GM21576 (cell line): Measurements from ENCODE around the gene CMIP.

Experiments used
- ATAC-seq: cut with Tn5 transposase; IDR thresholded peaks from one replicate; pipeline ENCODE4 v1.9.1; 2021; ENCODE audit warnings: mild to moderate bottlenecking, moderate library complexity; ENCODE audit not compliant: unreplicated experiment

Gene CMIP

DNA sequence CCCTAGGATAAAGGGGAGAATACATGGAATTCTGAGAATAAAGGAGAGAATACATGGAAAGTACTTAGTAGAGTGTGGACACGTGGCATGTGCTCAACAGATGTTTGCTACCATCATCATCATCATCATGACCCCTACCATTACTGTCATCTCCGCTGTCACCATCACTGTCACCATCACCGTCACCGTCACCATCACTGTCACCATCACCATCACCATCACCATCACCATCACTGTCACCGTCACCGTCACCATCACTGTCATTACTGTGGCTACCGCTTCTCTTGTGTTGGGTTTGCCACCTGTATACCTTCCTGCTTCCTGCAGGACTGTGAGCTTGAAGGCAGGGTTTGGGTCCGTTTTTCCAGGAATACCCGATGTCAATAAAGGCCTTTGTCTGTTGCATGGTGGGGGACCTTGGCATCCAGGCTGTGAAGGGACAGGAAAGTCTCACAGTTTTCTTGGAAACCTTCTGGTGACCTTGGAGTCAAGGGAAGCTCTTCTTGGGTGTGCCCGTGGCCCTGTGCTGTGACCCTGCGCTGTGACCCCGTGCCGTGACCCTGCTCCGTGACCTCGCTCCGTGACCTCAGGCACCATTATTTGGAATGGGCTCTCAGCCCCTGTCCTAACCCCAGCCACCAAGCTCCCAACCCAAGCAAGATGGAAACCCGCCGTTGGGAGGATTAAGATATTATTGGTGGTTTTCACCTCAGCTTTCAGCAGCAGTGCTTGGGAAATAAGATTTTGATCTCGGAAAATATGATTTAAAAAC, 14.4 kb downstream of the CMIP start:
- ATAC-seq, result no peak

DNA sequence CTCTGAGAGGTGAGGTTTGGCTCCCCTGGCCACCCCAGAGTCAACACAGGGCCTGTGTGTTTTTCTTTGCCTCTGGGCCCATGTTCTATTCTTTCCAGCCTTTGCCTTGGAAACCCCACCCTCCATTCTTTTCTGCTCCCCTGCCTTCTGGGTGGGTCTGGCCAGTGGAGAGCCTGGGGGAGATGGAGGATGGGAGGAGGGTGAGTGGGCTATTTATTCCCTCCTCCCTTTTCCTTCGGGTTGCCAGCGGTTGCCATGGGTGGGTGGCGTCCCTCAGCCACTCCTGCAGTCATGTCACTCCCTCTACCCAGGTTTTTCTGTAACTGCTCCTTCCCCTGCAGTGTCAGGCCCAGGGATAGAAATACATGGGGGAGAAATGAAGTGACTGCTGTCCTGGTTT, 15.5 kb downstream of the CMIP start:
- no peak for ATAC-seq

DNA sequence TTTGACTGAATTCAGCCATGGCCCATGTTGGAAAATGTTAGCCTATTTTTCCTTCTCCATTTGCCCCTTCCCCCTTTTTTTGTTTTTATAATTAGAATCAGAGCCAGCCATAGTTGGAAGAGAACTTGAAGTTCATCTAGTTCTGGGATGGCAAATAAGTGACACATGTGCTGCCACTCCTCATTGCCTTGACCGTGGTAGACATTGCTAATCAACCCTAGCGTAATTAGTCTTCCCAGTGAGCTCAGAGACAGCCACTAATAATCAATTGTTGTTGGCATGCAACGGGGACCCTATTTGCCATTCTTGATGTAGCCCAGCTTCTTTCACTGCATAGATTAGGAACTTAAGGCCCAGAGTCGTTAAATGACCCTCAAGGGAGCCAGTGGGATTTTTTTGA, 16.6 kb downstream of the CMIP start:
- no peak for ATAC-seq

DNA sequence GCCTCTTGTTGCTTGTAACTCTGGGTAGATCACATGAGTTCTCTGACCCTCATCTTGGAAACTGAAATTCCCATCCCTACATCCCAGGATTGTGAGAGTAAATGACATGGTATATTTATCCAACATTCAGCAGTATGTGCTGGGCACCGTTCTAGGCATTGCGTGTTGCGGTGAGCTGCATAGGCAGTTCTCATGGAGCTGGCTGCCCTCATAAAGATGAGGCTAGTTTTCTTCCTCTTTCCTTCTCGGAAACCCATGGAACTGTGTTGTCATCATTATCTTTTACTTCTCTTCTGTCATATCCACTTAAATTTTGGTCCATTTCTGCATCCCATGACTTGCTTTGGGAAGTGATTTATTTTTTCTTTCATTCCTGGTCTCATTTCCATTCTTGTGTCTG, 17.2 kb downstream of the CMIP start:
- no peak for ATAC-seq

DNA sequence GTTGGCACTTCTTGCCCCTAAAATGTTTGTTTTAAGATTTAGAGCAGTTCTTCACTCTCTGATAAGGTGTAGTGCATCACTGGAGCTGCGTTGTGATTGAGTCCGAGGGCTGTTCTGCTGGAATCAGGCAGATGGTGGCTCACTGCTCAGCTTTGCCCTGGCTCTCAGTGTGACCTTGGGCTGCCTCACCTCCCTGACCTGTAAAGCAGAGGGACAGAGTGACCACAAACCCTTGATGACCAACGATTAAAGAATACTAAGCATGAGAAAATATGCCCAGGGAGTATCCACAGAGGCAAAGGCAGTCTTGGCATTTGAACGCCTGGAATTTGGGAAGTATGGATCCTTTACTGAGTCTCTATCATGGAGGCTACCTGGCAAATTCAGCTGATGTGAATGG, 18.1 kb downstream of the CMIP start:
- ATAC-seq, result no peak

DNA sequence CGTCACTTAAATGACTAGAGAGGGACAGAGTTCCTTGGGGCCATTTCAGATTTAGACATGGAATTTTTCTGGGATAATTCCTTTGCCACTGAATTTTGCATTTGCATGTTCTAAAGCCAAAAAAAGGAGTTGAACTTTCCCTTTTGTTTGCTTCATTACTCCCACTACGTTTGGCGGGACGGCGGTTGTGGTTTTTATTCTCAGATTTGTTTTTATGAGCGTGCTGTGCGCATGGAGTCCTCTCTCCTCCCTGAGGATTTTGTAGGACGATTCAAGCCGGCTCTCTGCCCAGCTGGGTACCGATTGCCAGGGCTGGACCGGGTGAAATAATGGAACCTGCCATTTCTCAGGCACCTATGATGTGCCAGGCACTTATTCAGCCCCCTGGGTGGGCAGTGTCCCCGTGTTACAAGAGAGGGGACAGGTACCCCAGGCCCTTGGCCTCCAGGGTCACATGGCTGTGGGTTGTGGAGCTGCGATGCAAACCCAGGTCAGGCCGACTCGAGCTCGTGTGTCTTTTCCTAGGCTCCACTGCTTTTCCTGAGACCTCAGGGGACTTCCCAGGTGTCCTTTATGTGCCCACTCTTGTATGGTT, 18.8 kb downstream of the CMIP start:
- ATAC-seq, result no peak

DNA sequence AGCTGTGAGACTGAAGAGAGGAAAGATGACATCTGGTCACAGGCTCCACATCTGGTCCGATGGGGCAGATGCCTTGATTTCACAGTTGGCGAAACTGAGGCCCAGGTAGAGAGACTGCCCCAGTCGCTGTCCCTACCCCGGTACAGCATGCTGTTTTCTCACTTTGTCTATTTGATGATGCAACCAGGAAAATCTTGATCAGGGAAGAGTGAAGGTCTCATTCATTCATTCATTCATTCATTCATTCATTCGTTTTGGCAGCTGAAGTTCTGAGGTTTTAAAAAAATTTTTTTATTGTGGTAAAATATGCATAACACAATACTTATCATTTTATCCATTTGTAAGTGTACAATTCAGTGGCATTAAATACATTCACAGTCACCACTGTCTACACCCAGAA, 19.7 kb downstream of the CMIP start:
- no peak for ATAC-seq

DNA sequence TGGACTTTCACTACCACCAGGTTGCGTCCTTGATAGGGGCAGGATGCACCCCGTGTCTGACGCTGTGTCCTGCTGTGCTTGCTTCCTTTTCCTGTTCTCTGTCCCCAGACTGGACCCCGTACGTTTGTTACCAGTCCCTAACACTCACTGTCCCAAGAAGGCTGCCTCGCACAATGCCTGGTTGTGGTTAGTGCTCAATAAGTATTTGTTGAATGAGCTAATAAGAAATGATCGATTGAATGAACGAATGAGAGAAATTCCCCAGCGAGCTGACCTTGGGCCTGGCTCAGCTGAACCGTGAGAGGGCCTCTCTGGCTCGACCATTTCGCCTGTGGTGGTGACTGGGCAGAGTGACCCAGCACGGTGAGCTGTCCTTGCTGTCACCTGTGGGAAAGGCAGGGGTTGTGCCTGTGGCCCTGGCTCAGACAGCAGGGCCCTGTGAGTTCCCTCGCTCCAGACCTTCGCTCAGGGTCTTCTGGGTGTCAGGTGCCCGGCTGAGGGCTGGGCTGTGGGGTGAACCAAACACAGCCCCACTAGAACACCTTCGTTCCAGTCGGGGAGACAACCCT, 20.9 kb downstream of the CMIP start:
- no peak for ATAC-seq

DNA sequence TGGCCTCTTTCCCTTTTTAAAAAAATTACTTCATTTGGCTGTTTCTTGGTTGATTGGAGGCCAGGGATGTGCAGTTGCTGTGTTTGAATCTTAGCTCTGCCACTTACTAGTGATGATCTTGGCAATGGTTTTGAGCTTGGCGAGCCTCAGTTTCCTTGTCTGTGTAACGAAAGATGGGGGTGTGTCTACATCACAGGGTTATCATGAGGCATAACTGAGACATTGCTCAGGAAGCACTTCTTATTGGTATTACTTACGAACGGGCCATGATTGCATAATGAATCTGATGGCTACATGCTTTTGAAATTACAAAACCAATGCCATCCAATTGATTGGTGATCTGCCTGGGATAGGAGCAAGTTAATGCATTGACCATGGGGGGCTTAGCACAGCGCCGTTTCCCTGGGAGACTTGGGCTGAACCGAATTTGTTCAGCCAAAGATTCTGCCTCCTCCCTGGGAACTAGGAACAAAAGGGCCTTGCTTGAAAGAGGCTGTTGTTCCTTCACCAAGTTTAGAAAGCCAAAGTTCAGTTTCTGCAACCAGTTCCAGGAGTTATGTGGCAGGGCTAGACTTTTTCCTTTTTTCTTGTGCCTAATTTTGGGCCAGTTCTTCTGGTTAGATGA, 21.9 kb downstream of the CMIP start:
- no peak for ATAC-seq

DNA sequence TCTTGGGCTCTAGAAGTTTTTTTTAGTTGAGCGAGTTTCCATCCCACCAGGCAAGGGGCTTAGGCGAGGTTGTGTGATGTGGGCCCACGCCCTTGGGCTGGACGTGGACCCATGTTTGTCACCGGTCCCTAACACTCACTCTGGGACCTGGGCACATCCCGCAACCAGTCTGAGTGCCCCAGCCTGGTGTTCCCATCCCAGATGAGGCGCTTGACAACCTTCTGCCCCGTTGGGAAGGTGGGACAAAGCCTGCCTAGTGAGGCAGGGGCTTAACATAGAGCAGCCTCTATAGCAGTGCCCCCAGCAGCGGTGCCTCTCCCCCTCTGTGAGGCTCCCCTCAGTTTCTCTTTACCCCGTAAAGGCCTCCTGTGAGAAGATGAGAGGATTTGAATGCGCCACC, 22.5 kb downstream of the CMIP start:
- no peak for ATAC-seq

DNA sequence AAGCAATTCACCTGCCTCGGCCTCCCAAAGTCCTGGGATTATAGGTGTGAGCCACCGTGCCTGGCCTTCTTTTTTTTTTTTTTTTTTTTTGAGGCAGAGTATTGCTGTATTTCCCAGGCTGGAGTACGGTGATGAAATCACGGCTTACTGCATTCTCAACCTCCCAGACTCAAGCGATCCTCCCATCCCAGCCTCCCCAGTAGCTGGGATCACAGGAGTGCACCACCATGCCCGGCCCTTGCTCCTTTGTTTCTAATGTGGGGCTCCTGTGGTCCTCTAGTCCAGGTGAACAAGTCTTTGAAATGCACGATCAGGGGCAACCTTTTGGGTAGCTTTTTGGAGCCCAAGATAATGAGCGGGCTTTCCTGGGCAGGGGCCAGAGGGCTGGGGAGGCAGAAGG, 23.2 kb downstream of the CMIP start:
- ATAC-seq, result no peak

DNA sequence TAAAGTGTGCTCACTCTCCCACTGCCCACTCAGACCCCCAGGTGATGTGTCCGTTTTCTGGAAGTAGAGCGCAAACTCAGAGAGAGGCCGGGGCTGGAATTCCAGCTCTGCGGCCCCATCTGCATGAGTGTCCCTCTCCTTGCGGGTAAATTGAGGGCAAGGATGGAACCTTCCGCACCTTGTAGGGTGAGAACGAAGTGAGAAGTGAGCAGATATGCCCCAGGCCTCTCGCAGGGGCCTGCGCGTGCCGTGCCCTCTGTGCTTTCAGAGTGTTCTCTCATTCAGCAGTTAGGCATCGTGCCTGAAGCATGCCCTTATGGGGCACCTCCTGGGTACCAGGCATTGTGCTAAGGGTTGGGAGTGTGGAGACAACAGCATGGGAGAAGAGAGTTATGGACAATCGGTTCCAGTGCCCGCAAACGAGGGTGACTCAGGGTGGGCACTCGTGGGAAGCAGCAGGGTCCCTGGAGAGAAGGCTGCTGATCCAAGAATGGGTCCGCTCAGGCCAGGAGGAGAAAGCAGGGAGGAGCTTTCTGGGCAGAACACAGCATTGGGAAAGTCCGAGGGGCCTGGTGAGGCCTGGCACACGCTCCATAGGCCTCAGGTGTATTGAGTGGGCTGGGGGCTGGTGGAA, 23.8 kb downstream of the CMIP start:
- no peak for ATAC-seq

DNA sequence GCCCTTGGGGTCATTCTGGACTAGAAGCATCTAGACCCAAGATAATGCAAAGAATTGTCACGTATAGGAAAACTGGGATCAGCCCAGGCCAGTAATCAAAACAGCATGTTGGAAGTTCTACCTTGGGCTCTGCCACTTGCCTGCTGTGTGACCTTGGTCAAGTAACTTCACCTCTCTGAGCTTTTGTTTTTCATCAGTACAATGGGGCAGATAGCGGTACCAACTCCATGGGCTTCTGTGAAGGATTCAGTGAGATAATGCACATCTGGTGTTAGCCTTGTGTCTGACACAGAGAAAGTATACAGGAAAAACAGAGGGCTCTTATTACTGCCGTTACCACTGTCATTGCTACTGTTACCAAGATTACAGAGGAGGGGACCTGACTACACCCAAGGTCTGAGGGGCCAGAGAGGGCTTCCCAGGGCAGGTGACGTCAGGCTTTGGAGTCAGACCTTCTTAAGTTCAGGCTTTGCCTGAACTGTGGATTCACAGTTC, 24.6 kb downstream of the CMIP start:
- ATAC-seq, result no peak

DNA sequence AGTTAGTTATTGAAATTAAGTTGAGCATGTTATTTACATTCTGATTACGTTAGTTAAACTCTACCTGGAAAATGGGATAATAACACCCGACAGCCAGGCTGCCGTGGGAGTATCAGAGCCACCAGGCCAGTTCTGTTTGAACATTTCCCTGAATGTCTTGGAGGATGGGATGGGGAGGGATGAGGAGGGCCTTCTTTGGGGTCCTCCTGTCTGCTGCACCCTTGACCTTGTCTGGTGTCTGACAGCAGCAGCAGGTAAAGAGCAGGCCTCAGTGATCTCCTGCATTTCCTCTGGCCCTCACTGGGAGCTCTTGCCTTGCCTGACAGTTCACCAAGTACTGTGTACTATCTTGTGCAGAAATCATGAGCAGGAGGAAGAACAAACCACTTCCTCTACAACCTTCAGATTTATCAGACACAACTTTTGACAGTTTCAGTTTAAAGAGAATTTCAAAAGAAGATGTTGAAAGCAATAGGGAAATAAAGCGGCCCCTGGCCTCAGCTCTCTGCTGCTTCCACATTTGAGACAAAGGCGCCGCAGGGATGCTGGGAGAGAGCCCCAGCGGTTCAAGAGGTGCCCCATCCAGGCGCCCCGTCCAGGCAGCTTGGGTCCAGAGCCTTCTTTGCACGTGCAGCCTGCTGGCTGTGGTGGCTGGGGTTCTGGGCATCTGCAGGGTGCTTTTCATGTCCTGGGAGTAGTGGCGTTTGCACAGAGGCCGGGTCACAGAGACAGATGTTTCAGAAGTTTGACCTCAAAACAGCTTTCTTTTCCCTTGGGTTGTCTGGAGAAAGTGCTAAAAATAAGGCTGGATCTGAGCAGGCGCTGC, 25.3 kb downstream of the CMIP start:
- peak; percentile 88 for ATAC-seq

DNA sequence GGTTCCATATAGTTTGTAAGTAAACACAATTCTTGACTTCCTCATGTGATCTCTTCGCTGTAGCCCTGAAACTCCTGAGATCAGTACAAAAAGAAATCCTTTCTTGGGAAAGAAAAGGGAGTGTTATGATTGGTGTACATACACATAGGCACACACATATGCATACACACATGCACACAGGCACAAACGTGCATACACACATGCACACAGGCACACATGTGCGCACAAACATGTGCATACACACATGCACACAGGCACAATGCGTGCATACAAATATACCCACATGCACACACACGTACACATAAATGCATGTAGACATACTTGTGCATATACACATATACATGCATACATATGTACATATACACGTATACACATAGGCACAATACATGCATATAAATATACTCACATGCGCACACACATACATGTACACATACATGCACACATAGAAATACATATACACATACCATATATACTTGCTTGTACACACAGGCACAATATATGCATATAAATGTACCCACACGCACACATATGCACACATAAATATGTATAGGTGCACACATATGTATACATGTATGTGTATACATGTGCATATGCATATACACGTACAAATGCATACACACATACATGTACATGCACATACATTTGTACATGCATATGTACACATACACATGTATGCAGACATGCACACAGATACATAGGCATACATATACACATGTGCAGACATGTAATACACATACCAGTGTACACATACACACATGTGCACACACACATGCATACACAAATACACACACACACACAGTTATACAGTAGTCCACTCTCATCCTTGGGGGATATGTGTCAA, 26.4 kb downstream of the CMIP start:
- no peak for ATAC-seq

DNA sequence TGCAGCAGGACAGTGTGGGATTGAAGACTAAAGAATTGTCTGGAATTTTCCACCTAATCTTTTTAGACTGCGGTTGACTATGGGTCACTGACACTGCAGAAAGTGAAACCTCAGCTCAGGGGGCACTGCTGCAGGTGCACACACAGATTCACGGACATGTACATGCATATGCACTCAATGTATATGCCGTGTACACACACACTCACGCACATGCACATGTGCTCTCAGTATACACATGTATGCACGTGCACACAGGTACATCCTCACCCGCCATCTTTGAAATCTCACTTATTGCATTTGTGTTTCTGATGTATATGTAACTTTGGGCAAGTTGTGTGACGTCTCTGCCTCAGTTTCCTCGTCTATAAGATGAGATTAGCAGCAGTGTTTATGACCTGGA, 27.3 kb downstream of the CMIP start:
- no peak for ATAC-seq

DNA sequence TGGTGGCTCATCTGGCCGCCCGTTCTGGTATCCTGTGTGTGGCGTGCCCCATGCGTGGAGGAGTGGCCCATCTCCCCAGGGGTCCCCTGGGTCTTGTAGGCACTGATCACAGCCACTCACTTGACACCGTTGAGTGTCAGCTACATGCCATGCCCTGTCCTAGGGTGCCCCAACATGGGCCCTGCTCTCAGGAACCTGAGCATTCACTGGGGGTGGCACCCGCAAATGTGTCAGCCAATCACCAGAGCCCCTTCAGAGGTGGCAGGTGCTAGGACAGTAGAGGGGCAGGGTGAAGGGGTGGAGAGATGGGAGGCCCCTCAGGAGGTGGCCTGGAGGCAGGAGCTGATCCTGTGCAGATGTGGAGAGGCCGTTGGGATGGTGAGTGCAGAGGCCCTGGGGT, 27.8 kb downstream of the CMIP start:
- no peak for ATAC-seq

DNA sequence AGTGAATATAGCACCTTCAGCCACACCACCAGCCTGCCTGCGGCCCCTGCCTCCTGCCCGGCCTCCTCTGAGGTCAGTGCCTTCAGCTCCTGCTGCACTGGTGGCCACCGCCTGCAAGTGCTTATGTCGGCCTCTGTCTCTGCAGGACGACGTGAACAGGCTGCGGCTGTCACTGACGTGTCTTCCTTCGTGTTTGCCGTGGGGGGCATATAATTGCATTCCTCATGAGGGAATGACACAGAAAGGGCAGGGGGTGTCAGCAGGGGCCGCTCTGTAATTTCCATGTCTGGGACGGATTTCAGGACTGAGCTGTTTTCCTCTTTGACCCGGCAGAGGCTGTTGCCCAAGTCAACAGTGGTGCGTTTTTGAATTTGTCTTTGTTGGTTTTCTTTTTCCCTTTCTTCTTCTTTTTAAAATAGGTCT, 28.5 kb downstream of the CMIP start:
- ATAC-seq, result no peak

DNA sequence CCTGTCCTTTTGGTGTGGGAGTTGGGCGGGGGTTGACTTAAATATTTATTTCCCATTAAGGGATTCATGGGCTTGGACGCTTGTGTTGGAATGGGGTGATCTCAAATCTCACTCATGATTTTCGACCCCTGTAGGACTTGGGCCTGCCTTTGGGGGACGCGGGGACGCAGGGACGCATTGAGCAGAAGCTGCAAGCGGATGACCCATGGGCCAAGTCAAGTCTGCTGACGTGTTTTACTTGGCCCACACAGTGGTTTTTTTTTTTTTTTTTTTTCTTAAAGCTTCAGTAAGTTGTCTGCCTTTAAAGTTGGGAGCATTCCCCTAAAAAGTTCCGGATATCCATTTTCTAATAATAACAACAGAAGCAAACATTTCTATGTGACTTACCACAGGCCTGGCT, 28.9 kb downstream of the CMIP start:
- ATAC-seq, result no peak
